Measurements from ENCODE around the gene RAPGEF2.

GRCh38 chr4:159287767-159288166 lies 184.9 kb downstream of the RAPGEF2 start:
- TF ChIP-seq CTCF (IDR thresholded peaks at IDR 0.05; ENCODE audit: low read depth, low read length, poor library complexity, severe bottlenecking), result no peak
- no peak for TF ChIP-seq EZH2phosphoT487 (IDR thresholded peaks at IDR 0.05; ENCODE audit: borderline replicate concordance, low read length)
